NCI-H446 treated with DMSO at 0.1 percent for 48 hours (cell line): Measurements from ENCODE around the gene USH2A.

Experiments used
- DNase-seq: peaks from one replicate; lab custom pipeline; 2025; lab: John Stamatoyannopoulos, UW

USH2A gene

DNA sequence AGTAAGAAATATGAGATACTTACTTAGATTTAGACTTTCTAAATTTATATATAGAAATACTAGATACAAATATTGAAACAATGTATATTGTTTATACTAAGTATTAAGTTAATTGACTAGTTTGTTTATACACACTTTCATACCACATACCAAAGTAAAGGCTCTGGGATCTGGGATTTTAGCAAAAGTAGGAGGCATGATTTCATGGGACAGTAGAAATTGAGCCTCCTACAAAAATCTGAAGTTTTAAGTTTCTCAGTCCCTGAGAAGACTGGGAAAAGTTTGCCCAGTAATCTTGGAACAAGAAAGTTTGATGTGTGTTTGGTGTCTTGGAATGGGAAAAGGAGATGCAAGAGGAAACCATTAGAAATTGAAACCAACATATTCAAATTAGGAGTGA is 825.3 kb downstream of the USH2A start:
- DNase-seq: no peak

DNA sequence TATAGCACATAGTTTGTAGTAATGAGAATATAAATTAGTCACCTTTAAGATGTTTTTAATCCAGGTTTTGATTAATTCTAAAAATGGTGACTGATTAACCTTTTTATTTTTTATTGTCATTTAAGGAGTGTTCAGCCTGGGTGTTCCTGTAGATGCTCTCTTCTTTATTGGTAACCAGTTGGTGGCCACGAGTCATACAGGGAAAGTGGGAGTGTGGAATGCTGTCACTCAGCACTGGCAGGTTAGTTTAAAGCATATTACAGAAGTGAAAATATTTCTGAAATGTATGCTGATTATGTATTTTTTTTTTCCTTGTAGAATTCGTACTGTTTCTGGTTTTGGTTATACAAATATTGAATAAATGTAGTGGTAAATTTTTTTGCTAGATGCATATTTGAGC is 828.0 kb downstream of the USH2A start:
- no peak for DNase-seq

GRCh38 chr1:215594640-215595039 is 828.6 kb downstream of the USH2A start:
- DNase-seq: no peak

DNA sequence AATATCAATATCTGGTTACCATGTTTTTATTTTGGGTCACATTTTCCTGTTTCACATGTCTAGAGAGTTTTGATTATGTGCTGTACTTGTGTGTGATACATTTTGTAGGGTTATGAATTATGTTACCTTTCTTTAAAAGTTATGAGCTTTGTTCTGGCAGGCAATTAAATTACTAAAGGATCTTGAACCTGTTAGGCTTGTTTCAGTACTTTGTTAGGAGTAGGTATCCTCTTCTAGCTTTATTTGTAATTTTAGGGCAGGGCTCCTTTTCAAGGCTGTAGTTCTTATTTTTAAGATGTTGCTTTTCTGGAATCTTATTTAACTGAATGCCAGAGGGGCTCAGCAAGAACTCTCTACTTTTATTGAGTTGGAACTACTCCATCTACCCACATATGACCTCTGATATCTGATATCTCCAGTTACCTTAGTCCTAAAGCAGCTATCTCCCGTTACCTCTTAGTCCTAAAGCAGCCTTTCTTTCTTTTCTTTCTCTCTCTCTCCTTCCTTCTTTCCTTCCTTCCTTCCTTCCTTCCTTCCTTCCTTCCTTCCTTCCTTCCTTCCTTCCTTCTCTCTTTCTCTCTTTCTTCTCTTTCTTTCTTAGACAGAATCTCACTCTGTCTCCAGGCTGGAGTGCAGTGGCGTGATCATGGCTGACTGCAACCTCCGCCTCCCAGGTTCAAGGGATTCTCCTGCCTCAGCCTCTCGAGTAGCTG is 832.3 kb downstream of the USH2A start:
- no peak for DNase-seq

DNA sequence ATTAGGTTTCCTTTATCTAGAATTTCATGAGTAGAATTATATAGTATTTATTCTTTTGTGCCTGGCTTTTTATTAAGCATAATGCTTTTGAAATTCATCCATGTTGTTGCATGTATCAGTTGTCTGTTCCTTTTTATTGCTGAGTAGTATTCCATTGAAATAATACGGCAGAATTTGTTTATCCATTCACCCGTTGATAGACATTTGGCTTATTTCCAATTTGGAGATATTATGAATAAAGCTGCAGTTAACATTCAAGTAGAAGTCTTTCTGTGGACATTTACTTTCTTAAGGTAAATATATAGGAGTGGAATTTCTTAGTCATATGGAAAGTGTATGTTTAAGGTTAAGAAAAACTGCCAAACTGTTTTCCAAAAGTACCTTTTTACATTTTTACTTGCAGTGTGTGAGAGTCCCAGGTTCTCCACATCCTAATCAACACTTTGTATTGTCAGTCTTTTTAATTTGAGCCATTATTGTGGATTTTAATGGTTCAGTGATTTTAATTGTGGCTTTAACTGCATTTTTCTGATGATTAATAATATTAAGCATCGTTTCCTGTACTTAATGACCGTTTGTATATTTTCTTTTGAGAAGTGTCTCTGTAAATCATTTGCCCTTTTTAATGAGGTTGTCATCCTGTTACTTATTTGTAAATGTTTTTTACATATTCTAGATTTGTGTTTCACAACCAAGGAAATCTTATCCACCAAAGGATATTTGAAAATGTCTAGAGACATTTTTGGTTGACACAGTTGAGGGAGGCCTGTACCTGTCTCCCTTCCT is 833.4 kb downstream of the USH2A start:
- DNase-seq: no peak

DNA sequence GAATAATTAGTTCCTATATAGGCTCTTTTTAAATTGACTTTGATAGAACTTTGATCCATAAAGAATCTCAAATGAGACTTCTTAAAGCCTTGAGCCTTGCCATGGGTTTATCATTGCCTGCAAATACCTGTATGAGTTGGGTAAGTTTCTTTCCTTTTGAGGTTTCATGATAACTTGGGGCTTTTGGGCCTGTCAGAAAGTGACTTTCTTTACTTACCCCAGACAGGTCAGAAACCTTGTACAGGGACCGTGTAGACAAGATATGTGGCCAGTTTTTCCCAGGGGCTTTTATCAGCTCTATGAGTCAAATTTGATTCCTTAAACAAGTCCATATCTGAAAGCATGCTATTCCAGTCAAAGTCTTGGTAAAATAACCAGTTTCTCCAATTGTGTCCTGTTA is 838.9 kb downstream of the USH2A start:
- no peak for DNase-seq

GRCh38 chr1:215583185-215583749 is 840.0 kb downstream of the USH2A start:
- no peak for DNase-seq

DNA sequence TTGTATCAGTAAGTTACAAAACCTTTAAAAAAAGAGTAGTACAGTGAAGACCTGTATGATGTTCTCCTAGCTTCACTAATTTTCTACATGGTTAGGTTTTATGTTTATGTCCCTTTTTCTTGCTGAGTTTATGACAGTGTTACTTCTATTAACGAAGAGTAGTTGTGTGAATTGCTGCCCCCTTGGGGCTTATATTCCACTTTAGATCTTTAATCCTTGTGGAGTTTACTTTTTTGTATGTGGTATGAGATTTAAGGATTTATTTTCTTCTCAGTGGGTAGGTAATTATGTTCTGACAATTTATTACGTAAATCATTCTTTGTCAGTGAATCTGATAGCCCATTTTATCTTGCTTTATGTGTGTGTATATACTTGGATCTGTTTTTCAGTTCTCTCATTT is 841.4 kb downstream of the USH2A start:
- DNase-seq: no peak
